ENCODE results near the gene ZNF563.
"Not testable (repeated sequence)": the region's sequence is repeated elsewhere in the genome, so short reads cannot be mapped to it uniquely, and the experiment has no call there.

The ZNF563 gene

GRCh38 chr19:12333162-12334159, at the start of gene ZNF563:
Gene ZNF563, minus strand, starts transcription at chr19:12333633. Its CDS starts 151 bp downstream, at chr19:12333482.
- DNase-seq (ENCODE audit: low spot score), result peak; percentile 98

DNA sequence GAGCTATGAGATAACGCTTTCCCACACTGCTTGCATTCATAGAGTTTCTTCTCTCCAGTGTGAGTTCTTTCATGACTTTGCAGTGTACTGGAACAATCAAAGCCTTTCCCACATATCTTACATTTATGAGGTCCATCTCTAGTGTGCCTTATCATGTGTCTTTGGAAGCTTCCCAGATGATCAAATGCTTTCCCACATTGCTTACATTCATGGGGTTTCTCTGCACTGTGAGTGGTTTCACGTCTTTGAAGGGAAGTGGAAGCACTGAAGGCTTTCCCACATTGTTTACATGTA, 47.0 kb upstream of the ZNF563 start:
- DNase-seq (ENCODE audit: low spot score), result no peak

GRCh38 chr19:12379732-12380443, 46.5 kb upstream of the ZNF563 start:
- no peak for DNase-seq (ENCODE audit: low spot score)

DNA sequence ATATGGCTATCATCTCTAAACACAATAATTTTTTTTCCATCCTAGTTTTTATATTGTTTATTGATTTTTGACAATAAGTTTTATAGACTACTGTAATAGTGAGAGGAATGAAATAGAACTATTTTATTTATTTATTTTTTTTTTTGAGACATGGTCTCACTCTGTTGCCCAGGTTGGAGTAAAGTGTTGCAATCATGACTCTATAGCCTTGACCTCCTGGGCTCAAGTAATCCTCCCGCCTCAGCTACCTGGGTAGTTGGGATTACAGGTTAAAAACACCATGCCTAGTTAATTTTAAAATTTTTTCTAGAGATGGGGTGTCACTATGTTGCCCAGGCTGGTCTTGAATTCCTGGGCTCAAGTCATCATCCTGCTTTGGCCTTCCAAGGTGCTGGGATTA, 40.6 kb upstream of the ZNF563 start:
- no peak for DNase-seq (ENCODE audit: low spot score)

GRCh38 chr19:12365236-12366162, 32.1 kb upstream of the ZNF563 start, which contains the start of gene ZNF442:
Gene ZNF442, minus strand, starts transcription at chr19:12365683. Its CDS starts 2,052 bp downstream, at chr19:12363631.
- DNase-seq (ENCODE audit: low spot score), result peak; percentile 82

DNA sequence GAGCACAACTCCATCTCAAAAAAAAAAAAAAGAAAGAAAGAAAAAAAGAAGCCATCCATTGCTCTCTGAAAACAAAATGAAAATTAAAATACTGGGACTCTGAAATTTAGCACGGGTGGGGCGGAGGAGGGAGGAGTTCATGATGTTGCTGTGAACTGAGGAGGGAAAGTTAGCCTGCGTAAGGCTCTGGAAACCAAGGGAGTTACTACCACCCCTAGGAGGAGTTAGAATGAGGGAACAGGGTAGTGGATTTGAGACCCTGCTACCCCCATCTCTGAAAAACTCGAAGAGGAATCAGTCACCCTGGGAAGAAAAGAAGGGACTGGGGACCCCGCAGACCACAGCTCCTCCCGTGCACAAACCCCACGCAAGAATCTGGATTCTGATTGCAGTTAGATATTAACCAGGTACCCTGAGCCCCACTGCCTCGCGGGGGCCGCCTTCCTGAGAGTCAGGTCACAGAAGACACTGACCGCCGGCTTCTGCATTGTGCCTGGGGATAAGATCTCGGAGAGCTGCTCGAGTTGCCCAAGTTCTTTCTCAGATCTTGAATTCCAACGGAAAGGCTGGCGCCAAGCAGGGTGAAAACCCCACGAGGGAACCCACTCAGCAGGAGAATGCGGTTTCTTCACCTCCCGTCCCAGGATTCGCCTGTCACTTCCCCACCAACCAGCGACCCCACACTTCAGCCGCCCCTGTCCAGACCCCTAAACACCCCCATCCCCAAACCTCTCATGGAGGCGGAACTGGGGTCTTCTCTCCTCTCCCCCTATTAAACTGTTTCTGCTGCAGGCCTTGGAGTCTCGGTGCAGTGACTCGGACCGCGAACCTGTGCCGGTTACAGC, 31.2 kb upstream of the ZNF563 start:
- no peak for DNase-seq (ENCODE audit: low spot score)

DNA sequence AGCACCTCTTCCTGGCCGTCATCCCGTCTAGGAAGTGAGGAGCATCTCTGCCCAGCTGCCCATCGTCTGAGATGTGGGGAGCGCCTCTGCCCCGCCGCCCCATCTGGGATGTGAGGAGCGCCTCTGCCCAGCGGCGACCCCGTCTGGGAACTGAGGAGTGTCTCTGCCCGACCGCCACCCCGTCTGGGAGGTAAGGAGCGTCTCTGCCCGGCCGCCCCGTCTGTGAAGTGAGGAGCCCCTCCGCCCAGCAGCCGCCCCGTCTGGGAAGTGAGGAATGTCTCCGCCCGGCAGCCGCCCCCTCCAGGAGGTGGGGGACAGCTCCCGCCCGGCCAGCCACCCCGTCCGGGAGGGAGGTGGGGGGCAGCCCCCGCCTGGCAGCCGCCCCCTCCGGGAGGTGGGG, 28.8 kb upstream of the ZNF563 start:
- DNase-seq (ENCODE audit: low spot score), result not testable (repeated sequence)

GRCh38 chr19:12353375-12353774, 19.9 kb upstream of the ZNF563 start:
- no peak for DNase-seq (ENCODE audit: low spot score)

GRCh38 chr19:12350890-12351197, 17.4 kb upstream of the ZNF563 start:
- no peak for DNase-seq (ENCODE audit: low spot score)

DNA sequence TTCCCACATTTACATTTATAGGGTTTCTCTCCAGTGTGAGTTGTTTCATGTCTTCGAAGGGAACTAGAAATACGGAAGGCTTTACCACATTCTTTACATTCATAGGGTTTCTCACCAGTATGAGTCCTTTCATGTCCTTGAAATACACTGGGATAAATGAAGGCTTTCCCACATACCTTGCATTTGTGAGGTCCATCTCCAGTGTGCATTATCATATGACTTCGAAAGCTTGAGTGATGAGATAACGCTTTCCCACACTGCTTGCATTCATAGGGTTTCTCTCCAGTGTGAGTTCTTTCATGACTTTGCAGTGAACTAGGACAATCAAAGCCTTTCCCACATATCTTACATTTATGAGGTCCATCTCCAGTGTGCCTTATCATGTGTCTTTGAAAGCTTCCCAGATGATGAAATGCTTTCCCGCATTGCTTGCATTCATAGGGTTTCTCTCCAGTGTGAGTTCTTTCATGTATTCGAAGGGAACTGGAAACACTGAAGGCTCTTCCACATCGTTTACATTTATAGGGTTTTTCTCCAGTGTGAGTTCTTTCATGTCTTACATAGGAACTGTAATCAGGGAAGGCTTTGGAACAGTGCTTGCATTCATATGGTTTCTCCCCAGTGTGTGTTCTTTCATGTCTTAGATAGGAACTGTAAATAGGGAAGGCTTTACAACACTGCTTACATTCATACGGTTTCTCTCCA, 16.9 kb upstream of the ZNF563 start:
- no peak for DNase-seq (ENCODE audit: low spot score)

DNA sequence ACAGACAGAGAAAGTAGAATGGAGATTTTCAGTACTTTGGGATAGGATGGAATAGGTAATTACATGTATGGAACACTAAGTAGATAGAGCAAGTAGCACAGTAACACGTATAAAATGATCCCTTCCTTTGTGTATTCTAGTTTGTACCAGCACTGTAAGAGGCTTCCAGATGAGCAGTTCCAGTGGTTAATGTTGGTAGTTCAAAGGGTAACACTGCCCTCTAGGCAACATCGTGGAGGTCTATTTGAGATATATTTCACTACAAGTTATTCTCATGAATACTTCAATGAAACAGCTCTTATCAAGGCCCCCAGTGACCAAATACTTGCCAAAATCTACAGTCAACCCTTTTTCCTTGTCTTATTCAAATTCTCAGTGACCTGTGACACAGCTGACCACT, 13.5 kb upstream of the ZNF563 start:
- peak; percentile 60 for DNase-seq (ENCODE audit: low spot score)

DNA sequence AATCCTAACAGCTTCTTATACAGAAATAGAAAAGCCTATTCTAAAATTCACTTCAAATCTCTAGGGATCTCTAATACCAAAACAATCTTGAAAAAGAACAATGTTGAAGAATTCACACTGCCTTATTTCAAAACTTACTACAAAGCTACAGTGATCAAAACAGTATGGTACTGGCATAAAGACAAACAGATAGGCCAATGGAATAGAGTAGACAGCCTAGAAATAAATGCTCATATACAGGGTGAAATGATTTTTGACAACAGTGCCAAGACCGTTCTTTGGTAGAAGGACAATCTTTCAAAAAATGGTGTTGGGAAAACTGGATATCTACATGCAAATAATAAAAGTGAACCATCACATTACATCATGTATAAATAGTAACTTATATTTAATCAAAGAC, 11.8 kb upstream of the ZNF563 start:
- DNase-seq (ENCODE audit: low spot score), result no peak

GRCh38 chr19:12331211-12331941, 2.1 kb downstream of the ZNF563 start:
- DNase-seq (ENCODE audit: low spot score), result peak; percentile 61

- no peak for DNase-seq (ENCODE audit: low spot score)
These were observed 3.1 kb downstream of the ZNF563 start for GRCh38 chr19:12330340-12330739.

DNA sequence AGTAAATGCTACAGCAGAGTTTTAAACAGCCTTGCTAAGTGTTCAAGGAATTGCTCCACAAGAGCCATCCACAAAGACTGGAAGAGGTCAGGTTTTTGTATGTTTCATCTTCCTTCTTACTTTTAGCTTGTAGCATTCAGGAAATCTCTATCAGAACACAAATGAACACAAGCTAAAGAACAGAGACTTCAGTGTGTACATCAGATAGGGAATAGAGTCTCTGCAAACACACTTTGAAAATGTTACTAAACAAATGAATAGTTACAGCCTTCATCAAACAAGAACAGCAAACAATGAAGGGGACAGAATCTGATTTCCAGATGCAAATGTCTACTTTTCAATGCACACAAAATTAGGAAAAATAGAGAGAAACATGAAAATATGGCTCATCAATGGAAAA, 7.7 kb downstream of the ZNF563 start:
- no peak for DNase-seq (ENCODE audit: low spot score)

DNA sequence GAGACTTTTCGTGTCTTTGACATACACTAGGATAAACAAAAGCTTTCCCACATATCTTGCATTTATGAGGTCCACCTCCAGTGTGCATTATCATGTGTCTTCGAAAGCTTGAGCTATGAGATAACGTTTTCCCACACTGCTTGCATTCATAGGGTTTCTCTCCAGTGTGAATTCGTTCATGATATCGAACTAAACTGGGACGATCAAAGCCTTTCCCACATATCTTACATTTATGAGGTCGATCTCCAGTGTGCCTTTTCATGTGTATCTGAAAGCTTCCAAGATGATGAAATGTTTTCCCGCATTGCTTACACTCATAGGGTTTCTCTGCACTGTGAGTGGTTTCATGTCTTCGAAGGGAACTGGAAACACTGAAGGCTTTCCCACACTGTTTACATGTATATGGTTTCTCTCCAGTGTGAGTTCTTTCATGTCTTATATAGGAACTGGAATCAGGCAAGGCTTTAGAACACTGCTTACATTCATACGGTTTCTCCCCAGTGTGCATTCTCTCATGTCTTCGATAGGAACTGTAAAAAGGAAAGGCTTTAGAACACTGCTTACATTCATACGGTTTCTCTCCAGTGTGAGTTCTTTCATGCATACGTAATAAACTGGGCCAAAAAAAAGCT, 14.5 kb downstream of the ZNF563 start:
- DNase-seq (ENCODE audit: low spot score), result no peak

- no peak for DNase-seq (ENCODE audit: low spot score)
These were observed 18.9 kb downstream of the ZNF563 start for GRCh38 chr19:12314553-12314952.

DNA sequence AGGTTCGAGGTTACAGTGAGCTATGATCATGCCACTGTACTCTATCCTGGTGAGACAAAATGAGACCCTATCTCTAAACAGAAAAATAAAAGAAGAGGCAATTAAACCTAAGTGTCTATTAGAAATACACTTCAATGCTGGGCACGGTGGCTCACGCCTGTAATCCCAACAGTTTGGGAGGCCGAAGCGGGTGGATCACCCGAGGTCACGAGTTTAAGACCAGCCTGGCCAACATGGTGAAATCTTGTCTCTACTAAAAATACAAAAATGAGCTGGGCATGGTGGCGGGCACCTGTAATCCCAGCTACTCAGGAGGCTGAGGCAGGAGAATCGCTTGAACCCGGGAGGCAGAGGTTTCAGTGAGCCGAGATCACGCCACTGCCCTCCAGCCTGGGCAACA, 24.5 kb downstream of the ZNF563 start:
- not testable (repeated sequence) for DNase-seq (ENCODE audit: low spot score)

GRCh38 chr19:12295191-12295590, 38.2 kb downstream of the ZNF563 start:
- DNase-seq (ENCODE audit: low spot score), result no peak

Measured in CD4-positive, alpha-beta T cell treated with Interleukin-2 at 100 ng/mL for 4 hours (primary cell).